Heart right ventricle (tissue), 16 donors: ENCODE results near the gene PRSS56. TPM values are rescaled to one million over a fixed set of nuclear protein-coding genes. Genes with fewer than 3 reads are reported as not detected.
A peak's percentile ranks its signal among the peaks of the same experiment; 100 is the strongest.

ENCODE experiments used
- ATAC-seq, 8 donors: fragments of 200-7000 bp; cut with Tn5 transposase; one replicate each; pipeline ENCODE4 v1.9.1; 2020; ENCODE audit warnings: mild to moderate bottlenecking in 8 of 8, moderate library complexity in 8 of 8, moderate number of reproducible peaks in 1 of 8
- DNase-seq, 2 donors: peaks; one replicate each; pipeline ENCODE4 v3.0.0-alpha.2; 2020
- H3K27ac ChIP-seq, 10 donors: fragments of 200-600 bp; sonication (generic) in 2 of 10; one replicate each; pipeline versions ENCODE4 v1.5.0 to v1.8.0; 2020 to 2022; ENCODE audit warnings: mild to moderate bottlenecking in 3 of 10
- H3K27me3 ChIP-seq, 7 donors: fragments of 200-600 bp; one replicate each; pipeline ENCODE4 v1.8.0; 2021 to 2022; ENCODE audit warnings: mild to moderate bottlenecking in 2 of 7
- H3K36me3 ChIP-seq, 9 donors: fragments of 200-600 bp; sonication (generic) in 1 of 9; one replicate each; pipeline versions ENCODE4 v1.5.0 to v1.8.0; 2020 to 2022; ENCODE audit warnings: mild to moderate bottlenecking in 2 of 9
- H3K4me1 ChIP-seq, 9 donors: fragments of 200-600 bp; sonication (generic) in 1 of 9; one replicate each; pipeline versions ENCODE4 v1.5.0 to v1.8.0; 2020 to 2022; ENCODE audit warnings: mild to moderate bottlenecking in 4 of 9
- H3K4me3 ChIP-seq, 10 donors: fragments of 200-600 bp; sonication (generic) in 2 of 10; one replicate each; pipeline versions ENCODE4 v1.5.0 to v1.8.0; 2020 to 2022; ENCODE audit warnings: mild to moderate bottlenecking in 7 of 10, moderate library complexity in 2 of 10
- H3K9me3 ChIP-seq, 11 donors: fragments of 200-600 bp in 10 of 11; sonication (generic) in 2 of 11; one replicate each; pipeline versions ENCODE4 v1.5.0 to v1.8.0; 2013 to 2022; ENCODE audit warnings: mild to moderate bottlenecking in 2 of 11, control low read depth in 1 of 11, moderate library complexity in 1 of 11
- CTCF ChIP-seq, 9 donors: fragments of 200-600 bp; sonication (generic) in 2 of 9; IDR thresholded peaks; one replicate each; pipeline versions ENCODE4 v1.5.0 to v1.8.0; 2021 to 2022; ENCODE audit warnings: antibody characterized with exemption in 9 of 9, mild to moderate bottlenecking in 5 of 9, moderate library complexity in 1 of 9
- WGBS, 2 donors: extraction: QIAGEN DNeasy Blood & Tissue Kit; methylation state at CpG; one replicate each; pipeline ENCODE4 v1.1.7; 2013; ENCODE audit warnings: inconsistent platforms in 1 of 2; 5-methylcytosine and 5-hydroxymethylcytosine counted together
- intact Hi-C, 10 donors: fragments of 100-400 bp; cut with DNase I; formaldehyde crosslinking; loops; one replicate each; pipeline versions ENCODE4 v1.11.1 to v1.14.2; 2022
- polyA plus RNA-seq, 2 donors: library from polyadenylated mRNA; stranded (reverse); fragments of 200-250 nt; gene quantifications; one replicate each; pipeline ENCODE4 v1.2.3, GENCODE V29; 2013
- total RNA-seq, 10 donors: library from RNA; stranded (reverse); fragmentation: NEBNext Ultra II Directional in 3 of 10; extraction: Animal tissue kit (Norgen Biotek cat#: 25700) in 3 of 10; gene quantifications; one replicate each; pipeline versions ENCODE4 v1.2.1 to v1.2.4, GENCODE V29; 2021 to 2023
- donor health status: Arrhythmogenic right ventricular cardiomyopathy.
- donor health status: ischemic (EF 13 %, LVEDD 7.1; RV severe dilation, severe dysfunction).
- donor health status: healthy with polysubstance abuse.
- donor health status: DM: no; HTN: yes; CAD: no.
- donor health status: DM: no; HTN: no; CAD: no.
- donor health status: ischemic (EF 25% LVEDD 6.9; RV normal size, moderate dysfunction).
- donor health status: ischemic (EF 25% LVEDD 5.7; RV mildly dilated, moderate dysfunction).
- donor health status: healthy.
- donor health status: DM: yes; HTN: yes; CAD: no.
- donor health status: Ischemic cardiomyopathy.
- donor health status: ischemic (EF 35%, LVEDD 5.7; RV mildly dilated, moderate dysfunction).
- donor health status: nonischemic (EF 11% LVEDD 7.7; RV severe dilation, severe dysfunction).
- donor health status: DM: yes; HTN: yes; CAD: no.
- donor health status: PGD.
- donor health status: ischemic (EF 29% LVEDD 5.4; RV normal size, mild dysfunction).
- donor health status: nonischemic (EF 23%, LVEDD 6.1; RV moderate dilation, normal function).

PRSS56 gene
- total and polyA plus RNA-seq, 12 donors, result 0.12 to 0.35 (median 0.19) TPM; not detected in 8

- Histone ChIP-seq H3K4me3 (no peak overlapping the region), H3K36me3 (no peaks in the 10 kb centered on the region), H3K4me1 (peaks cover 3 to 17% (median 6%) of the 10 kb centered on the region in 9 donors), H3K9me3 (no peaks in the 10 kb centered on the region), H3K27ac (no peak overlapping the region), H3K27me3 (peaks cover 5 to 24% (median 10%) of the 10 kb centered on the region in 7 donors)
- no peak for DNase-seq
- 92 to 96% methylated on average over 3 of the region's 3 CpGs for WGBS, 2 donors
- intact Hi-C loops, result no loop called here
- no peak for ATAC-seq
- TF ChIP-seq CTCF (IDR thresholded peaks at IDR 0.05), result no peak
These were observed 21.7 kb upstream of the PRSS56 start for GRCh38 chr2:232498452-232498851.

GRCh38 chr2:232501331-232501771 is 18.8 kb upstream of the PRSS56 start:
- WGBS, 2 donors, result 76 to 78% methylated on average over 9 of the region's 9 CpGs
- ATAC-seq (peak in 1 of 8 donors; percentile 40), DNase-seq (no peak)
- H3K36me3 ChIP-seq, result no peaks in the 10 kb centered on the region
- intact Hi-C loops, result no loop called here
- TF ChIP-seq CTCF (IDR thresholded peaks at IDR 0.05), result no peak
- H3K27me3 ChIP-seq, result peaks cover 6 to 51% (median 29%) of the 10 kb centered on the region in 7 donors
- H3K4me3 ChIP-seq, result no peak overlapping the region
- H3K9me3 ChIP-seq, result no peaks in the 10 kb centered on the region
- no peak overlapping the region for H3K27ac ChIP-seq
- H3K4me1 ChIP-seq, result peaks cover 3 to 20% (median 9%) of the 10 kb centered on the region in 9 donors

DNA sequence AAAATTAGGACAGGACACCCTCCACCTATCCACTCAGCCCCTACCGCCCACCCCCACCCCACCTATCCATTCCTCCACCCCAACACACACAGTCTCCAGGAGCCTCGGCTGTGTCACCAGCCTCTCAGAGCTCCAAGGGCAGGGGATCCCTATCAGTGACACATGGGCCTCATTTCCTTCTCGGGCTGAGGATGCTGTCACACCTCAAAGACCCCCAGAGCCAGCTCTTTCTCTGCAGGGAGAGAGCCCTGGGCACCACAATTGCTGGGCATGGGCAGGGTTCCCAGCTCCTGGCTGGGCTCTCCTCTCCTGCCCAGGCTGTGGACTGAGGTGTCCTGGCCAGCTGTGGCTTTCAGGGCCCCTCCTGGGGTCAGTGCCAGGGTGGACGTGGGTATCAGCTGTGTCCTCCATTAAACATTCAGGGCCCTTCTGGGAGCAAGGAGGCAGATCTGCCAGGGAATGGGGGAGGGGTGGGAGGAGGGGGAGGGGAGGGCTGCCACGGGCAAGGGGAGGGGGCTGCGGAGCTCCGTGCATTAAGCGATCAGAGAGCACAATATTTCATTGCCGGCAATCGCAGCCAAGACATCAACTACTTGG is 18.3 kb upstream of the PRSS56 start:
- intact Hi-C loops, result no loop called here
- ATAC-seq (peak in 1 of 8 donors; percentile 23), DNase-seq (no peak)
- no peak overlapping the region for H3K4me3 ChIP-seq
- no peaks in the 10 kb centered on the region for H3K36me3 ChIP-seq
- no peaks in the 10 kb centered on the region for H3K9me3 ChIP-seq
- TF ChIP-seq CTCF (IDR thresholded peaks at IDR 0.05), result no peak
- H3K4me1 ChIP-seq, result peaks cover 3 to 20% (median 9%) of the 10 kb centered on the region in 9 donors
- peaks cover 6 to 56% (median 31%) of the 10 kb centered on the region in 7 donors for H3K27me3 ChIP-seq
- WGBS, 2 donors, result 55 to 67% methylated on average over 10 of the region's 10 CpGs
- peak overlapping the region in 1 of 10 donors; percentile 15 for H3K27ac ChIP-seq

- H3K36me3 ChIP-seq, result no peaks in the 10 kb centered on the region
- peaks cover 6 to 59% (median 31%) of the 10 kb centered on the region in 7 donors for H3K27me3 ChIP-seq
- TF ChIP-seq CTCF (IDR thresholded peaks at IDR 0.05), result no peak
- H3K4me3 ChIP-seq, result peak overlapping the region in 1 of 10 donors; percentile 45
- peaks cover 3 to 20% (median 9%) of the 10 kb centered on the region in 9 donors for H3K4me1 ChIP-seq
- H3K9me3 ChIP-seq, result no peaks in the 10 kb centered on the region
- intact Hi-C loops, result no loop called here
- ATAC-seq (peak in 2 of 8 donors; percentile 7 to 15), DNase-seq (no peak)
- 40% methylated on average over 20 to 21 of the region's 21 CpGs for WGBS, 2 donors
- no peak overlapping the region for H3K27ac ChIP-seq
These were observed 17.7 kb upstream of the PRSS56 start for GRCh38 chr2:232502511-232502910.
